ENCODE data around the gene COX6B2. TPM values are rescaled to one million over a fixed set of nuclear protein-coding genes. Genes with fewer than 3 reads are reported as not detected.

COX6B2 gene
- total RNA-seq, 4 donors from 2014 or later, result 4.0 to 58.7 (median 21.0) TPM

DNA sequence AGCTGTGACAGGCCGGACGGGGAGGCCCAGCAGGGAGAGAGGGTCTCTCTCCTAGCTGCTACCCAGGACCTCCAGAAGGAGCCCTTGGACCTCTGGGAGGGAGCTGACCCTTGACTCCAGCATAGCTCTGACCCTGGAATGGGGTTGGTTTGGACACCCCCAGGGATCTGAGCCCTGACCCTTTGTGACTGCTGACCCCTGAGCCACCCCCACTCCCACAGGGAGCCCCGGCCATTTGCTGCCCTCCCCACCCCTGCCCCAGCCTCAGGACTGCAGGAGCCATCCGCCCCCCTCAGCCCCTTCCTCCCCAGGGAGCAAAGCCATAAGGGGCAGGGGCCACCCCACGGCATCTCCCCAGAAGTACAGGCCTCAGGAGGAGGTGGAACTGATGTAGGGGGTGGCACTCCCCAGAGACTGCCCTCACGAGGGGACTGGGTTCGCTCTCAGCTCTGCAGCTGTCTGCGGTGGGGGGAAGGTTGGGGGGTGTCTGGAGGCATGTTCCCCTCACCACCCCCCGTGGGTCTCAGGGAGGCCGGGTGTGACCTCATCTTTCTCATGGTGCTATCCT lies 7.0 kb downstream of the COX6B2 start:
- TF ChIP-seq CTCF (IDR thresholded peaks at IDR 0.05) (no peak), POLR2A (IDR thresholded peaks at IDR 0.05) (no peak), EP300 (IDR thresholded peaks at IDR 0.05; ENCODE audit: low read depth) (no peak), POLR2AphosphoS5 (IDR thresholded peaks at IDR 0.05) (no peak)
- Histone ChIP-seq H3K27me3 (peaks cover 15% of the 10 kb centered on the region), H3K4me3 (no peak overlapping the region), H3K27ac (no peak overlapping the region), H3K4me1 (peaks cover 0 to 18% (median 10%) of the 10 kb centered on the region in 4 donors), H3K9me3 (no peaks in the 10 kb centered on the region), H3K36me3 (peaks cover 0 to 4% (median 0%) of the 10 kb centered on the region in 4 donors)
- intact Hi-C loops (cut with DNase I; ENCODE audit: low total_unique reads), result no loop called here
- WGBS, 2 donors (ENCODE audit: low coverage in 1 of 2), result 60 to 84% methylated on average over 1 to 9 of the region's 10 CpGs
- in situ Hi-C loops (cut with MboI; ENCODE audit: low pct_ligation_motif_present in 1 of 4, low pct_unique_long_range_greater_than_20kb in 1 of 4, low sequenced_read_pairs in 3 of 4), result no loop called here
- DNase-seq, result no peak

- no peak for TF ChIP-seq POLR2A (IDR thresholded peaks at IDR 0.05)
- no peak for TF ChIP-seq EP300 (IDR thresholded peaks at IDR 0.05; ENCODE audit: low read depth)
- no peak for TF ChIP-seq CTCF (IDR thresholded peaks at IDR 0.05)
- no peak for TF ChIP-seq POLR2AphosphoS5 (IDR thresholded peaks at IDR 0.05)
- intact Hi-C loops (cut with DNase I; ENCODE audit: low total_unique reads) (no loop called here), in situ Hi-C loops (cut with MboI; ENCODE audit: low pct_ligation_motif_present in 1 of 4, low pct_unique_long_range_greater_than_20kb in 1 of 4, low sequenced_read_pairs in 3 of 4) (no loop called here)
- peaks cover 8% of the 10 kb centered on the region for H3K27me3 ChIP-seq
- 90% methylated on average over 41 of the region's 41 CpGs; no CpG with 5 or more reads in 1 of the 2 donors for WGBS, 2 donors (ENCODE audit: low coverage in 1 of 2)
- H3K4me1 ChIP-seq, result peaks cover 0 to 15% (median 10%) of the 10 kb centered on the region in 4 donors
- H3K27ac ChIP-seq, result no peak overlapping the region
- no peaks in the 10 kb centered on the region for H3K9me3 ChIP-seq
- no peak for DNase-seq
- H3K4me3 ChIP-seq, result no peak overlapping the region
- peaks cover 0 to 4% (median 0%) of the 10 kb centered on the region in 4 donors for H3K36me3 ChIP-seq
These were observed 7.6 kb downstream of the COX6B2 start for GRCh38 chr19:55346725-55347441.

DNA sequence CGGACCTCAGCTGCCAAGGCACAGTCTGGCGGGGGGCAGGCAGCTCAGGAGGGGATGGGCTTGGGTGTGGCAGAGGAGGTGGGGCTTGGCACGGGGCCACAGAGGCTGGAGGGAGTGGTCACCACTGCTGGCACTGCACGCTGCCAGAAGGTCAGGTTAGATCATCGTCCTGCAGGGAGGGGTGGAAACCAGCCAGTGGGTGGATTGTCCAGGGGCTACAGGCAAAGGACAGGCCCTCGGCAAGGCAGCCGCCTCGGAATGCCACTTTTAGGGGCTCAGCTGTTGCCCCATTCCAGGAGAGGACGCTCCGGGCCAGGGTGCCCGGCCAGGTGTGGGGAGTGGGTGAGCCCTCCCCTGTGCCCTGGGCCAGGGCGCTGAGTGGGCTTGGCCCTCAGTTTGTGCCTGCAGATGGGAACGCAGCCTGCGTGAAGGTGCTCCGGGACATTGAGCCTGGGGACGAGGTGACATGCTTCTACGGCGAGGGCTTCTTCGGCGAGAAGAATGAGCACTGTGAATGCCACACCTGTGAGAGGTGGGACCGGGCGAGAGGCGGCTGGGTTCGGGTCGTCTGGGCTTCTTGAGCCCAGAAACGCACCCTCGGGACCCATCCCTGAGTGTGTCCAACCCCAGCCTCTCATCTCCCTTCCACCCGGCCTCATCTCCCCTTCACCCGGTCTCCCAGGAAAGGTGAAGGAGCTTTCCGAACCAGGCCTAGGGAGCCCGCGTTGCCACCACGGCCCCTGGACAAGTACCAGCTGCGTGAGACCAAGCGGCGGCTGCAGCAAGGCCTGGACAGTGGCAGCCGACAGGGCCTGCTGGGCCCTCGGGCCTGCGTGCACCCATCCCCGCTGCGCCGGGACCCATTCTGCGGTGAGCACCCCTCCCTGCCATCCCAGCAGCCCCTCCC lies 8.4 kb downstream of the COX6B2 start:
- H3K9me3 ChIP-seq, result no peaks in the 10 kb centered on the region
- H3K4me1 ChIP-seq, result peaks cover under 1 to 21% (median 14%) of the 10 kb centered on the region in 4 donors
- H3K36me3 ChIP-seq, result peaks cover 0 to 4% (median 0%) of the 10 kb centered on the region in 4 donors
- WGBS, 2 donors (ENCODE audit: low coverage in 1 of 2), result 81% methylated on average over 43 of the region's 43 CpGs; no CpG with 5 or more reads in 1 of the 2 donors
- in situ Hi-C loops (cut with MboI; ENCODE audit: low pct_ligation_motif_present in 1 of 4, low pct_unique_long_range_greater_than_20kb in 1 of 4, low sequenced_read_pairs in 3 of 4), result no loop called here
- TF ChIP-seq POLR2AphosphoS5 (IDR thresholded peaks at IDR 0.05) (no peak), EP300 (IDR thresholded peaks at IDR 0.05; ENCODE audit: low read depth) (no peak), POLR2A (IDR thresholded peaks at IDR 0.05) (no peak), CTCF (IDR thresholded peaks at IDR 0.05) (no peak)
- peak; percentile 72 for DNase-seq
- no peak overlapping the region for H3K4me3 ChIP-seq
- intact Hi-C loops (cut with DNase I; ENCODE audit: low total_unique reads), result no loop called here
- peaks cover under 1% of the 10 kb centered on the region for H3K27me3 ChIP-seq
- no peak overlapping the region for H3K27ac ChIP-seq
